Hair follicle dermal papilla cell (primary cell): ENCODE data around the gene HSD17B4. TPM values are rescaled to one million over a fixed set of nuclear protein-coding genes. Genes with fewer than 3 reads are reported as not detected.

Source experiments
- small RNA-seq: library from RNA; depleted of rRNA; stranded (forward); fragments of <200 nt; gene quantifications from one replicate; pipeline ENCODE3, GENCODE V24; 2012
- total RNA-seq: library from RNA; depleted of rRNA; stranded (reverse); fragments of >200 nt; gene quantifications from 2 replicates; pipeline ENCODE4 v1.2.3, GENCODE V29; 2012

Gene HSD17B4
- total RNA-seq, result 114 and 118 TPM in 2 replicates

DNA sequence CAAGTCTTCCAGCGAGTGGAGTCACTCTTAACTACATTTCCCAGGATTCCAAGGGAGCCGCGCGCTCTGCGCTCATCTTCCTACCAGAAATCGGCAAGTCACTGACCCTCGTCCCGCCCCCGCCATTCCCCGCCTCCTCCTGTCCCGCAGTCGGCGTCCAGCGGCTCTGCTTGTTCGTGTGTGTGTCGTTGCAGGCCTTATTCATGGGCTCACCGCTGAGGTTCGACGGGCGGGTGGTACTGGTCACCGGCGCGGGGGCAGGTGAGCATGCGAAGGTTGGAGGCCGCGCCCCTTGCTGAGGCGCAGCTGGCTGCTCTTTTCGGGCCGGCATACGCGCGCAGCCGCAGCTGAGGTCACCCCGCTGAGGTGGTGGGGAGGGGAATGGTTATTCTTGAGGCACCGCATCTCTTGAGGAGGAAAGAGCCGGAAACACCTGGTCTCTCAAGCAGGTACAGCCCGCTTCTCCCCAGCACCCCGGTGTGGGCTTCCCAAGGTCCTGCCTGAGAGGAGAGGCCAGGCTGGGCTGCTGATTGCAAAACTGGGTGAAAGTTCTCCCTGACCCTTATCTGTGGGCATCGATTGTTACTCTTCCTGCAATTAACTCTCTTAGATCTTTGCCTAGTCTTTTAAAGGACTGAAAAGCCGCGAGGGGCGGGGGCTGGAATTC lies at the start of gene HSD17B4:
Gene HSD17B4 (plus strand): TSS at position 125 of the 667 bp plus-strand sequence. CDS start 79 bp downstream, at position 204.

Small RNAs within 50 kb of the gene (small RNA-seq; reads per million reads assigned to genes)
- not detected for gene RNA5SP190

Other genes with a start within 250 kb of the HSD17B4 start
- gene TNFAIP8, start 96.5 kb upstream of the HSD17B4 start, total RNA-seq, result 37.2 and 40.4 TPM in 2 replicates
- not detected in 2 replicates for gene FAM170A, start 177.1 kb downstream of the HSD17B4 start, total RNA-seq